Measurements from ENCODE around the gene BAHD1. TPM values are rescaled to one million over a fixed set of nuclear protein-coding genes. Genes with fewer than 3 reads are reported as not detected.
A peak's percentile ranks its signal among the peaks of the same experiment; 100 is the strongest.

BAHD1 gene
- 10 to 100 TPM; 10.1 to 16.2 TPM for total RNA-seq

- no peaks in the 10 kb centered on the region for H3K9me3 ChIP-seq
- no peaks in the 10 kb centered on the region for H3K36me3 ChIP-seq (replicated peaks in 1 of 2; ENCODE audit: insufficient read depth in 1 of 2, low read depth in 2 of 2)
- DNase-seq = peak; percentile 96 to 97 (median 96)
- H3K4me1 ChIP-seq = peaks cover 65% of the 10 kb centered on the region
- peak within 1 kb of the TSS; percentile 80 to 93 for H3K4me3 ChIP-seq
- intact Hi-C loops (cut with DNase I) = no loop called here
- ATAC-seq = peak; percentile 88
- TF ChIP-seq CTCF (IDR thresholded peaks at IDR 0.05) = no peak
- TF ChIP-seq POLR2A (IDR thresholded peaks at IDR 0.05) = peak; percentile 15 to 55 (median 39)
- WGBS, 2 donors = 1% methylated on average over 97 of the region's 119 CpGs; no CpG with 5 or more reads in 1 of the 2 donors
- H3K27ac ChIP-seq = peak within 1 kb of the TSS; percentile 71 to 87 (median 84)
- H3K27me3 ChIP-seq = no peaks in the 10 kb centered on the region
These were observed at the start of gene BAHD1 for GRCh38 chr15:40440743-40441564. TSS of gene BAHD1 (plus strand) at chr15:40440953. CDS start at chr15:40458465, 17,512 bp downstream.

- H3K4me3 ChIP-seq = no peak overlapping the region
- H3K4me1 ChIP-seq = peaks cover 8% of the 10 kb centered on the region
- no peak for TF ChIP-seq POLR2A (IDR thresholded peaks at IDR 0.05)
- TF ChIP-seq CTCF (IDR thresholded peaks at IDR 0.05) = no peak
- DNase-seq (no peak), ATAC-seq (no peak)
- no peaks in the 10 kb centered on the region for H3K27me3 ChIP-seq
- WGBS, 2 donors = 86 to 87% methylated on average over 4 of the region's 4 CpGs
- H3K9me3 ChIP-seq = no peaks in the 10 kb centered on the region
- intact Hi-C loops (cut with DNase I) = no loop called here
- no peak overlapping the region for H3K27ac ChIP-seq
- peaks cover 0 to 2% of the 10 kb centered on the region in 2 donors for H3K36me3 ChIP-seq (replicated peaks in 1 of 2; ENCODE audit: insufficient read depth in 1 of 2, low read depth in 2 of 2)
These were observed 47.5 kb upstream of the BAHD1 start for GRCh38 chr15:40392986-40393948.

GRCh38 chr15:40397688-40398412 is 42.9 kb upstream of the BAHD1 start:
- ATAC-seq (no peak), DNase-seq (no peak)
- intact Hi-C loops (cut with DNase I) = no loop called here
- no peaks in the 10 kb centered on the region for H3K4me1 ChIP-seq
- TF ChIP-seq CTCF (IDR thresholded peaks at IDR 0.05) (no peak), POLR2A (IDR thresholded peaks at IDR 0.05) (no peak)
- H3K4me3 ChIP-seq = no peak overlapping the region
- no peaks in the 10 kb centered on the region for H3K9me3 ChIP-seq
- 90 to 92% methylated on average over 8 of the region's 8 CpGs for WGBS, 2 donors
- H3K27me3 ChIP-seq = no peaks in the 10 kb centered on the region
- no peaks in the 10 kb centered on the region for H3K36me3 ChIP-seq (replicated peaks in 1 of 2; ENCODE audit: insufficient read depth in 1 of 2, low read depth in 2 of 2)
- no peak overlapping the region for H3K27ac ChIP-seq

GRCh38 chr15:40398413-40398873 is 42.3 kb upstream of the BAHD1 start:
- H3K9me3 ChIP-seq = no peaks in the 10 kb centered on the region
- H3K4me1 ChIP-seq = no peaks in the 10 kb centered on the region
- DNase-seq = peak in 1 of 4 donors; percentile 41
- no peaks in the 10 kb centered on the region for H3K36me3 ChIP-seq (replicated peaks in 1 of 2; ENCODE audit: insufficient read depth in 1 of 2, low read depth in 2 of 2)
- ATAC-seq = no peak
- H3K27me3 ChIP-seq = no peaks in the 10 kb centered on the region
- 54 to 70% methylated on average over 4 of the region's 4 CpGs for WGBS, 2 donors
- intact Hi-C loops (cut with DNase I) = no loop called here
- H3K27ac ChIP-seq = no peak overlapping the region
- no peak for TF ChIP-seq CTCF (IDR thresholded peaks at IDR 0.05)
- TF ChIP-seq POLR2A (IDR thresholded peaks at IDR 0.05) = no peak
- no peak overlapping the region for H3K4me3 ChIP-seq

All from body of pancreas (tissue), 4 donors.